H1 (cell line): Measurements from ENCODE around the gene ERCC6. TPM values are rescaled to one million over a fixed set of nuclear protein-coding genes. Genes with fewer than 3 reads are reported as not detected.

Source experiments
- BACH1 ChIP-seq: IDR thresholded peaks from 2 replicates; pipeline ENCODE4 v1.6.1; 2012; ENCODE audit warnings: low read length, improper control_type of control experiment
- CBX5 ChIP-seq: fragments of 300-800, 300-1000 bp; sonication (generic); IDR thresholded peaks from 2 replicates; pipeline ENCODE4 v1.7.1; 2016; ENCODE audit warnings: antibody characterized with exemption, low read length, low read depth
- KDM1A ChIP-seq: fragments of 200-600, 300-600 bp; sonication (generic); IDR thresholded peaks from 2 replicates; pipeline ENCODE4 v1.7.1; 2016; ENCODE audit warnings: mild to moderate bottlenecking, low read length, borderline replicate concordance
- KDM5A ChIP-seq: fragments of 200-600 bp; IDR thresholded peaks from 2 replicates; pipeline ENCODE4 v1.7.1; 2012; ENCODE audit warnings: mild to moderate bottlenecking, low read length, inconsistent platforms, mixed read lengths
- MAFK ChIP-seq: IDR thresholded peaks from 2 replicates; pipeline ENCODE4 v1.6.1; 2012; ENCODE audit warnings: low read depth, mild to moderate bottlenecking, improper control_type of control experiment, low read length
- NRF1 ChIP-seq: IDR thresholded peaks from 2 replicates; pipeline ENCODE4 v1.6.1; 2011; ENCODE audit warnings: mild to moderate bottlenecking, low read depth, low read length, improper control_type of control experiment
- POLR2A ChIP-seq, 2 experiments: IDR thresholded peaks; 1 replicate in 1 of 2; 2 replicates in 1 of 2; pipeline ENCODE4 v1.6.1; 2011; ENCODE audit warnings: low read depth in 2 of 2, low read length in 2 of 2, mild to moderate bottlenecking in 2 of 2; ENCODE audit errors: control extremely low read depth in 1 of 2
- POU5F1 ChIP-seq: IDR thresholded peaks from 2 replicates; pipeline ENCODE4 v1.6.1; 2011; ENCODE audit warnings: low read depth, mild to moderate bottlenecking, low read length, moderate library complexity
- RAD21 ChIP-seq, 2 experiments: IDR thresholded peaks in 1 of 2; conservative IDR thresholded peaks in 1 of 2; 2 replicates each; pipeline ENCODE4 v1.6.1; 2011; ENCODE audit warnings: low read depth in 2 of 2, low read length in 2 of 2, improper control_type of control experiment in 1 of 2, inconsistent platforms in 1 of 2, mild to moderate bottlenecking in 1 of 2, moderate library complexity in 1 of 2
- SIX5 ChIP-seq: IDR thresholded peaks from 2 replicates; pipeline ENCODE4 v1.6.1; 2011; ENCODE audit warnings: mild to moderate bottlenecking, low read depth, low read length
- SP4 ChIP-seq: IDR thresholded peaks from 2 replicates; pipeline ENCODE4 v1.6.1; 2012; ENCODE audit warnings: low read length, inconsistent platforms
- TCF12 ChIP-seq: IDR thresholded peaks from 2 replicates; pipeline ENCODE4 v1.6.1; 2011; ENCODE audit warnings: low read depth, mild to moderate bottlenecking, low read length
- polyA plus RNA-seq, 7 experiments: library from polyadenylated mRNA; depleted of rRNA in 3 of 7; stranded (reverse) in 5 of 7; unstranded in 2 of 7; fragments of >200 nt in 5 of 7; fragments of 200-250 nt in 2 of 7; gene quantifications; 1 replicate in 5 of 7; 2 replicates in 1 of 7; 4 replicates in 1 of 7; pipeline versions ENCODE4 v1.2.1 to v1.2.3, GENCODE V29; 2011 to 2013; ENCODE audit warnings: missing spikeins in 2 of 7, mixed read lengths in 2 of 7
- total RNA-seq: library from RNA; stranded (reverse); fragmentation: NEBNext Ultra II Directional; extraction: Animal tissue kit (Norgen Biotek cat#: 25700); gene quantifications from 2 replicates; pipeline ENCODE4 v1.2.1, GENCODE V29; 2021
- TF ChIP-seq, protein P1 (sequence below): fragments of 300-600 bp; sonication (generic); IDR thresholded peaks from 2 replicates; pipeline ENCODE4 v1.7.1; 2012; ENCODE audit warnings: low read length, moderate library complexity, mild to moderate bottlenecking, inconsistent platforms; ENCODE audit not compliant: insufficient replicate concordance

The ERCC6 gene
- total and polyA plus RNA-seq, 2 of the 8 experiments (the other 6 are each of a cell fraction or from before 2014, with no cell fraction given), result 4.1 to 11.9 TPM

DNA sequence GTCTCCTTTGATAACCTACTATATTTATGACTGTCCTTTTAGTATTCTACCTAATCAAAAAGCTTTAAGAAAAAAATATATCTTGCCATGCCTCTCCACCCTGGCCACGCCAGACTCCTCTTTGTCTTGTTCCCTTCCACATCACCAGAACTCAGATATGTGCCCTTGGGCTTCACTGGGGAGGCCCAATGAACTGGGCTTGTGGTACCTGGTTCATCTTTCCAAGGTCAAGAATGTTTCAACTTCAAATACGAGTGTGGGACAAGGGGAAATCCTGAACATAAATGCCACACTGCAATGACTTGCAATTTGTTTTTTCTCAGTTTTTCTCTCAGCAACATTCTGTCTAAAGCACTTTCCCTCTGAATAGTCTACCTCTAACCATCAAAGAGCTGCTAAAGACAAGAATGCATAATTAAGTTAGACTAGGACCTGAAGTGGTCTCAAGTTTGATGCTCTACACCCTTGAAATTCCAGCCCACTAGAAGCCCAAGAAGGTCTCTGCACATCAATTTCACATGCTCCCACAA, 9.9 kb downstream of the ERCC6 start (continued):
- TF ChIP-seq, protein P1, sequence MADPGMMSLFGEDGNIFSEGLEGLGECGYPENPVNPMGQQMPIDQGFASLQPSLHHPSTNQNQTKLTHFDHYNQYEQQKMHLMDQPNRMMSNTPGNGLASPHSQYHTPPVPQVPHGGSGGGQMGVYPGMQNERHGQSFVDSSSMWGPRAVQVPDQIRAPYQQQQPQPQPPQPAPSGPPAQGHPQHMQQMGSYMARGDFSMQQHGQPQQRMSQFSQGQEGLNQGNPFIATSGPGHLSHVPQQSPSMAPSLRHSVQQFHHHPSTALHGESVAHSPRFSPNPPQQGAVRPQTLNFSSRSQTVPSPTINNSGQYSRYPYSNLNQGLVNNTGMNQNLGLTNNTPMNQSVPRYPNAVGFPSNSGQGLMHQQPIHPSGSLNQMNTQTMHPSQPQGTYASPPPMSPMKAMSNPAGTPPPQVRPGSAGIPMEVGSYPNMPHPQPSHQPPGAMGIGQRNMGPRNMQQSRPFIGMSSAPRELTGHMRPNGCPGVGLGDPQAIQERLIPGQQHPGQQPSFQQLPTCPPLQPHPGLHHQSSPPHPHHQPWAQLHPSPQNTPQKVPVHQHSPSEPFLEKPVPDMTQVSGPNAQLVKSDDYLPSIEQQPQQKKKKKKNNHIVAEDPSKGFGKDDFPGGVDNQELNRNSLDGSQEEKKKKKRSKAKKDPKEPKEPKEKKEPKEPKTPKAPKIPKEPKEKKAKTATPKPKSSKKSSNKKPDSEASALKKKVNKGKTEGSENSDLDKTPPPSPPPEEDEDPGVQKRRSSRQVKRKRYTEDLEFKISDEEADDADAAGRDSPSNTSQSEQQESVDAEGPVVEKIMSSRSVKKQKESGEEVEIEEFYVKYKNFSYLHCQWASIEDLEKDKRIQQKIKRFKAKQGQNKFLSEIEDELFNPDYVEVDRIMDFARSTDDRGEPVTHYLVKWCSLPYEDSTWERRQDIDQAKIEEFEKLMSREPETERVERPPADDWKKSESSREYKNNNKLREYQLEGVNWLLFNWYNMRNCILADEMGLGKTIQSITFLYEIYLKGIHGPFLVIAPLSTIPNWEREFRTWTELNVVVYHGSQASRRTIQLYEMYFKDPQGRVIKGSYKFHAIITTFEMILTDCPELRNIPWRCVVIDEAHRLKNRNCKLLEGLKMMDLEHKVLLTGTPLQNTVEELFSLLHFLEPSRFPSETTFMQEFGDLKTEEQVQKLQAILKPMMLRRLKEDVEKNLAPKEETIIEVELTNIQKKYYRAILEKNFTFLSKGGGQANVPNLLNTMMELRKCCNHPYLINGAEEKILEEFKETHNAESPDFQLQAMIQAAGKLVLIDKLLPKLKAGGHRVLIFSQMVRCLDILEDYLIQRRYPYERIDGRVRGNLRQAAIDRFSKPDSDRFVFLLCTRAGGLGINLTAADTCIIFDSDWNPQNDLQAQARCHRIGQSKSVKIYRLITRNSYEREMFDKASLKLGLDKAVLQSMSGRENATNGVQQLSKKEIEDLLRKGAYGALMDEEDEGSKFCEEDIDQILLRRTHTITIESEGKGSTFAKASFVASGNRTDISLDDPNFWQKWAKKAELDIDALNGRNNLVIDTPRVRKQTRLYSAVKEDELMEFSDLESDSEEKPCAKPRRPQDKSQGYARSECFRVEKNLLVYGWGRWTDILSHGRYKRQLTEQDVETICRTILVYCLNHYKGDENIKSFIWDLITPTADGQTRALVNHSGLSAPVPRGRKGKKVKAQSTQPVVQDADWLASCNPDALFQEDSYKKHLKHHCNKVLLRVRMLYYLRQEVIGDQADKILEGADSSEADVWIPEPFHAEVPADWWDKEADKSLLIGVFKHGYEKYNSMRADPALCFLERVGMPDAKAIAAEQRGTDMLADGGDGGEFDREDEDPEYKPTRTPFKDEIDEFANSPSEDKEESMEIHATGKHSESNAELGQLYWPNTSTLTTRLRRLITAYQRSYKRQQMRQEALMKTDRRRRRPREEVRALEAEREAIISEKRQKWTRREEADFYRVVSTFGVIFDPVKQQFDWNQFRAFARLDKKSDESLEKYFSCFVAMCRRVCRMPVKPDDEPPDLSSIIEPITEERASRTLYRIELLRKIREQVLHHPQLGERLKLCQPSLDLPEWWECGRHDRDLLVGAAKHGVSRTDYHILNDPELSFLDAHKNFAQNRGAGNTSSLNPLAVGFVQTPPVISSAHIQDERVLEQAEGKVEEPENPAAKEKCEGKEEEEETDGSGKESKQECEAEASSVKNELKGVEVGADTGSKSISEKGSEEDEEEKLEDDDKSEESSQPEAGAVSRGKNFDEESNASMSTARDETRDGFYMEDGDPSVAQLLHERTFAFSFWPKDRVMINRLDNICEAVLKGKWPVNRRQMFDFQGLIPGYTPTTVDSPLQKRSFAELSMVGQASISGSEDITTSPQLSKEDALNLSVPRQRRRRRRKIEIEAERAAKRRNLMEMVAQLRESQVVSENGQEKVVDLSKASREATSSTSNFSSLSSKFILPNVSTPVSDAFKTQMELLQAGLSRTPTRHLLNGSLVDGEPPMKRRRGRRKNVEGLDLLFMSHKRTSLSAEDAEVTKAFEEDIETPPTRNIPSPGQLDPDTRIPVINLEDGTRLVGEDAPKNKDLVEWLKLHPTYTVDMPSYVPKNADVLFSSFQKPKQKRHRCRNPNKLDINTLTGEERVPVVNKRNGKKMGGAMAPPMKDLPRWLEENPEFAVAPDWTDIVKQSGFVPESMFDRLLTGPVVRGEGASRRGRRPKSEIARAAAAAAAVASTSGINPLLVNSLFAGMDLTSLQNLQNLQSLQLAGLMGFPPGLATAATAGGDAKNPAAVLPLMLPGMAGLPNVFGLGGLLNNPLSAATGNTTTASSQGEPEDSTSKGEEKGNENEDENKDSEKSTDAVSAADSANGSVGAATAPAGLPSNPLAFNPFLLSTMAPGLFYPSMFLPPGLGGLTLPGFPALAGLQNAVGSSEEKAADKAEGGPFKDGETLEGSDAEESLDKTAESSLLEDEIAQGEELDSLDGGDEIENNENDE, result no peak
- TF ChIP-seq SP4 (no peak), KDM1A (no peak), RAD21 (IDR thresholded peaks at IDR 0.05 in 1 of 2, conservative IDR thresholded peaks at IDR 0.05 in 1 of 2; ENCODE audit: low read depth in 2 of 2, low read length in 2 of 2) (no peak), POU5F1 (no peak), CBX5 (no peak), KDM5A (no peak), BACH1 (no peak), TCF12 (no peak), MAFK (no peak), SIX5 (no peak), NRF1 (no peak), POLR2A (IDR thresholded peaks at IDR 0.05; ENCODE audit: control extremely low read depth in 1 of 2, low read depth in 2 of 2, low read length in 2 of 2) (no peak)
